ENCODE measurements around the gene IL19. TPM values are rescaled to one million over a fixed set of nuclear protein-coding genes. Genes with fewer than 3 reads are reported as not detected.

IL19 gene
- total RNA-seq, 1 donor from 2014 or later: not detected

DNA sequence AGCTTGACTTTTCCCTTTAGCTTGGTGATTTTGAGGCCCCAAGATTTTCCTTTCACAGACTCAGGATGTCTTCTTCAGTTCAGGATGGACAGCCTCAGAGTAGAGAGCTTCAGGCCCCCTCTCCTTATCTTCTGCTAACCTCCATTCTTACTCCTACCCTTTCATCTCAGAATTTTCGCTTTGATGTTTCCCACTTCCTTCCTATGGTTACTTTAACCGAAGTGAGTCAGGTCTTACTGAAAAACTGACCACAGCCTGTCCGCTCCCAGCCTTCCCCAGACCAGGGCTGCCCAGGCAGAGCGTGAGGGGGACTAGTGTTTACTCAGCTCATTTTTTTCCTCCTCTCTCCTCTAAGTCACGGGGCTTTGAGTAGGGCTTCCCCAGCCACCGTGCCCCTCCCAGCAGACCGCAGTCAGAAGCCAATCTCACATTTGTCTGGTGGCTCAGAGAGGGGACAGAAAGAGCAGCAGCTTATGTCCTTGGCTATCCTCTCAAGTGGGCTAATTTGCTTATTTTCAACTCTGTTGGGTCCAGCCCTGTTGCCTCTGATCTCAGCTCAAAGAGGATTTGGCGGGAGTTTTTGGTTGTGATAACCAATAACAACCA is 4.2 kb upstream of the IL19 start:
- H3K9me3 Mint-ChIP-seq: no peaks in the 10 kb centered on the region
- H3K4me3 Mint-ChIP-seq: no peak overlapping the region
- peaks cover 26% of the 10 kb centered on the region for H3K4me1 Mint-ChIP-seq
- no peaks in the 10 kb centered on the region for H3K36me3 Mint-ChIP-seq (ENCODE audit: low read depth)
- TF ChIP-seq, protein P1, sequence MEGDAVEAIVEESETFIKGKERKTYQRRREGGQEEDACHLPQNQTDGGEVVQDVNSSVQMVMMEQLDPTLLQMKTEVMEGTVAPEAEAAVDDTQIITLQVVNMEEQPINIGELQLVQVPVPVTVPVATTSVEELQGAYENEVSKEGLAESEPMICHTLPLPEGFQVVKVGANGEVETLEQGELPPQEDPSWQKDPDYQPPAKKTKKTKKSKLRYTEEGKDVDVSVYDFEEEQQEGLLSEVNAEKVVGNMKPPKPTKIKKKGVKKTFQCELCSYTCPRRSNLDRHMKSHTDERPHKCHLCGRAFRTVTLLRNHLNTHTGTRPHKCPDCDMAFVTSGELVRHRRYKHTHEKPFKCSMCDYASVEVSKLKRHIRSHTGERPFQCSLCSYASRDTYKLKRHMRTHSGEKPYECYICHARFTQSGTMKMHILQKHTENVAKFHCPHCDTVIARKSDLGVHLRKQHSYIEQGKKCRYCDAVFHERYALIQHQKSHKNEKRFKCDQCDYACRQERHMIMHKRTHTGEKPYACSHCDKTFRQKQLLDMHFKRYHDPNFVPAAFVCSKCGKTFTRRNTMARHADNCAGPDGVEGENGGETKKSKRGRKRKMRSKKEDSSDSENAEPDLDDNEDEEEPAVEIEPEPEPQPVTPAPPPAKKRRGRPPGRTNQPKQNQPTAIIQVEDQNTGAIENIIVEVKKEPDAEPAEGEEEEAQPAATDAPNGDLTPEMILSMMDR (conservative IDR thresholded peaks at IDR 0.05): no peak
- peak overlapping the region; percentile 40 for H3K27ac Mint-ChIP-seq (ENCODE audit: unreplicated experiment)
- peaks cover 1% of the 10 kb centered on the region for H3K27me3 Mint-ChIP-seq (ENCODE audit: low read depth)
- DNase-seq (ENCODE audit: low read depth, low spot score): no peak

DNA sequence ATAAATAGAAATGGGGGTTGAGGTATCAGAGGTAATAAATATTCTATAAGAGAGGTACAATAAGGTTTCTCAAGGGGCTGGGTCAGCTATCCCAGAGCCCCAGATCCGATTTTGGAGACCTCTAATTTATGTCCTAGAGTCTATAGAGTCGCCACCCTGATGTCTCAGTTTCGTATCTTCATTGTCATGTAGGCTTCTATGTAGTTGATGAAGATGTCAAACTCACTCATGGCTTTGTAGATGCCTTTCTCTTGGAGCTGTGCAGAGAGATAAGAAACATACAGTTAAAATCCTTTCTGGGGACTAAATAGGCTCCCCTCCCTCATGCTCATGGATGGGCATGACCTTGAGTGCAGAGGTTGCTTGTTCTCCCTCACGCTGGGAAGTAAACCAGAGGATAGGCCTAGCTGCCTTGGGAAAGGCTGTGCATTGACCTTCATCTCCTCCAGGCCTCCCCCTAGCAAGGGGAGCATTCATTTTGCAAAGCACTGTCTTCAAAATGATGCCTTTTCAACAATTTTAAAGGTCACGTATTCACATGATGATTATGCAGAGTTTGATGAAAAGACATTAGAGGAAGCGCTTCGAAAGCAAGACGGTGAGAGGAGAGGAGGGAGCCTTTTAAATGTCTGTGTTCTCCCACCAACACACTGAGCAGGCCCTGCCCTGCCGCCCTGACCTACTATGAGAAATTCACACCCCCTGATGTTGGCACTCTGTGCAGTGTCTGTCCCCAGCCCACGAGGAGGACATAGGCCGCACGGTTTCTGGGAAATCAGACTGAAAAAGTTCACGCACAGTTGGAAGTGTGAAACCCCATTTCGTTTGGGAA is 1.9 kb upstream of the IL19 start:
- Mint-ChIP-seq H3K4me3 (no peak overlapping the region), H3K27ac (ENCODE audit: unreplicated experiment) (no peak overlapping the region), H3K27me3 (ENCODE audit: low read depth) (no peaks in the 10 kb centered on the region), H3K9me3 (no peaks in the 10 kb centered on the region), H3K36me3 (ENCODE audit: low read depth) (no peaks in the 10 kb centered on the region), H3K4me1 (peaks cover 26% of the 10 kb centered on the region)
- TF ChIP-seq, protein P1 (conservative IDR thresholded peaks at IDR 0.05): no peak
- DNase-seq (ENCODE audit: low read depth, low spot score): no peak

GRCh38 chr1:206769304-206769731 is 1.3 kb upstream of the IL19 start:
- H3K27me3 Mint-ChIP-seq (ENCODE audit: low read depth): no peaks in the 10 kb centered on the region
- peaks cover 26% of the 10 kb centered on the region for H3K4me1 Mint-ChIP-seq
- no peak overlapping the region for H3K27ac Mint-ChIP-seq (ENCODE audit: unreplicated experiment)
- TF ChIP-seq, protein P1 (conservative IDR thresholded peaks at IDR 0.05): no peak
- no peaks in the 10 kb centered on the region for H3K9me3 Mint-ChIP-seq
- no peaks in the 10 kb centered on the region for H3K36me3 Mint-ChIP-seq (ENCODE audit: low read depth)
- DNase-seq (ENCODE audit: low read depth, low spot score): no peak
- no peak overlapping the region for H3K4me3 Mint-ChIP-seq

DNA sequence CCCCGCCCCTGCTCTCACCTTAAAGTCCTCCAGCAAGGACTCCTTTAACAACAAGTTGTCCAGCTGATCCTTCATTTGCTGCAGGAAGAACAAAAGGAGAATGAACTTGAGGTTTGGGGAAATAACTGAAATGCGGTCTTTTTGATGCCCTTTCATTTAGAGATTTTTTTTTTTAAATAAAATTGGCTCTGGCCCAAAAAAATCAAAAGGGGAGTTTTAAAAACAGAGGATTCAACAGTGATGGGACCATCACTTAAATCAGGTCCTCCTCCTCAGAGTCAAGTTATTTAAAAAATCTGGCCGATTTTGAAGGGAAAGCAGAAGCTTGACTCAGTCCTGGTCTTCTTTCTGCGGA is 742 bp downstream of the IL19 start:
- TF ChIP-seq, protein P1 (conservative IDR thresholded peaks at IDR 0.05): no peak
- no peak overlapping the region for H3K27ac Mint-ChIP-seq (ENCODE audit: unreplicated experiment)
- no peaks in the 10 kb centered on the region for H3K27me3 Mint-ChIP-seq (ENCODE audit: low read depth)
- H3K4me3 Mint-ChIP-seq: no peak overlapping the region
- no peaks in the 10 kb centered on the region for H3K36me3 Mint-ChIP-seq (ENCODE audit: low read depth)
- no peak for DNase-seq (ENCODE audit: low read depth, low spot score)
- no peaks in the 10 kb centered on the region for H3K9me3 Mint-ChIP-seq
- peaks cover 26% of the 10 kb centered on the region for H3K4me1 Mint-ChIP-seq

DNA sequence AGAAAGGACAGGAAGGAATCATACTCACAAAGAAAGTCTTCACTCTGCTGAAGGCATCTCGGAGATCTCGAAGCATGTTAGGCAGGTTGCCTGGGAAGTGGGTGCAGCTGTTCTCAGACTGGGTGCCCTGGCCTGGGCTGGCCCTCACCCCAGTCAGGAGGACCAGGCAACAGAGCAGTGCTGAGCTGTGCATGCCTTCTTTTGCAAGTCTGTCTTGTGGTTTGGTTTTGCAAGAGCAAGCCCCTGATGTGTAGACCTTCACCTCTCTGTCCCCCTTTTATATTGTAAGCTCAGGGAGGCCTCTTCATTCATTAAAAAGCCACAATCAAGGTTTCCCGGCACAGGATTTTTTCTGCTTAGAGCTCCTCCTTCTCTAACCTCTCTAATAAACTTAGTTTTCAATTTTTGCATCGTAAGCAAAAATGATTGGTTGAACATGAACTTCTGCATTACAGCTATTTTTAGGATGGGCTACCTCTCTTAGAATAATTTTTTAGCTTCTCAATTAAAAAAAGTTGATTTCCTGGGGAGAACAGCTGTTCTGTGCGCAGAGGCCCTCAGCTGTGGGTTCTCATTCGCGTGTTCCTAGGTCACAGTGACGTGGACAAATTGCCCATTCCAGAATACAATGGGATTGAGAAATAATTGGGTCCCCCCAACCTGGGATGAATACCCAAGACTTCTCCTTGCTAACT is 1.8 kb downstream of the IL19 start, which contains the start of gene IL10:
IL10 (minus strand) TSS at position 252 of the 695 bp plus-strand sequence; CDS start at position 193, 59 bp downstream.
- TF ChIP-seq, protein P1 (conservative IDR thresholded peaks at IDR 0.05): no peak

More for the DNA sequence above, 1.8 kb downstream of the IL19 start, which contains the start of gene IL10:
- H3K27me3 Mint-ChIP-seq (ENCODE audit: low read depth): no peaks in the 10 kb centered on the region
- DNase-seq (ENCODE audit: low read depth, low spot score): no peak
- no peaks in the 10 kb centered on the region for H3K9me3 Mint-ChIP-seq
- H3K36me3 Mint-ChIP-seq (ENCODE audit: low read depth): no peaks in the 10 kb centered on the region
- no peak within 1 kb of the TSS for H3K27ac Mint-ChIP-seq (ENCODE audit: unreplicated experiment)
- H3K4me3 Mint-ChIP-seq: no peak within 1 kb of the TSS
- peaks cover 26% of the 10 kb centered on the region for H3K4me1 Mint-ChIP-seq
